SKM-1 (cell line): ENCODE data around the gene PTHLH.

Experiments
- DNase-seq: peaks from one replicate; lab custom pipeline; 2025; ENCODE audit not compliant: unreplicated experiment; lab: John Stamatoyannopoulos, UW

The PTHLH gene

DNA sequence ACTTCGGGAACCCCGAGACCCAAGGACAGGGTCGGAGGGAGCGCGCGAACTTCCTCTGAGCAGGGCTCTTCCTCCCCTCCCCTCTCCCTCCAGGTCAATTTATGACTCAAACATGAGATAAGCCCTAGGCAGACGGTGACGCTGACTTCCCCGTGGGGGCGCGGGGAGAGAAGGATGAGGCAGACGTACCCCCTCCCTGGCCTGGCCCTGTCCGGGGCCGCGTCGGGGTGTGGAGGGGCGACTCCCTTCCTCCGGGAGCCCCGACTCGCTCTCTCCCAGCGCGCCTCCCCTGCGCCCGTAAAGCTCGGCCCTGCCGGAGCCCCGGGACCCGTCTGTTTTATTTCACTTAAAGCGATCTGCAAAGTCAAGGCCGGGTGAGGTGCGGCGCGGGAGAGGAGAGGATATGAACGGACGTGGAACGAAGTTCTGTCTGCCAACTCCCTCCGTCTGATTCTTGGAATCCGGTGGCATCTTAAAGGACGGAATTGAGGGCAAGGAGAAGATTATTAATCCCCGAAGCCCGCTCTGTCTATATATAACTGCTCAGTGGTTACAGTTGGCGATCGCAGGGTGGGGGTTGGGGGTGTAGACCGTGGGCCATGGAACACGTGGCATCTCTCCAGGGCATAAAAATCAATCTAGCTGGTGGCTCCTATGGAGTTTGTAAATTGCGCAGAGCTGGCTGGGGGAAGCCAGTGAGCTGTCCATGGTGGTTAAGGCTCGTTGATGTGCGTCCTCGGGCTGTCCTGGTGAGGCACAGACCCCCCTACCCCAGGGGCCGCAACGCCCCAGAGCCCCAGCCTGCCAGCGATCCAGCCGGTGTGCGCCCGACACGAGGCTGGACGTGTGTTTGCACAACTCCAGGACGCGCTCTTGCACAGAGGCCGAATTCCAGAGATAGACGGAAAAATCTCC lies 2.9 kb upstream of the PTHLH start:
- no peak for DNase-seq

GRCh38 chr12:27974735-27975221 lies 2.2 kb upstream of the PTHLH start:
- DNase-seq, result no peak

DNA sequence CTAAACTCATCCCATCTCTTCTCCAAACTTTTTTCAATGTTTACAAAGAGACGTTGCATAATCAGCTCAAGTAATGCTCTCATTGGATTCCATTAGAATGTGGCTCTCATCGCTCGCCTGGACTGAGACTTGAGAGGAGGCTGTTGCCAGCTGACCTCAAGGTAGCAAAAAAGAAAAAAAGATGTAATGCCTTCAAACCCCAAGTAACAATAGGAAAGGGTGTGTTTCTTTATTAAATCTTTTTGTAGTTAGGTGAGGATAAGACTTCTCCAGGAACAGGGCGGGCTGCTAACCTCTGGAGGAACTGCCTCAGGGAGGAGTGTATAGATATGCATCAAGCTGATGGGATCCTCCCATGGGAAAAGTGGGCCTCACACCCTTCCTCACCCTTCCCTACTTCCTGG lies 956 bp upstream of the PTHLH start:
- no peak for DNase-seq

DNA sequence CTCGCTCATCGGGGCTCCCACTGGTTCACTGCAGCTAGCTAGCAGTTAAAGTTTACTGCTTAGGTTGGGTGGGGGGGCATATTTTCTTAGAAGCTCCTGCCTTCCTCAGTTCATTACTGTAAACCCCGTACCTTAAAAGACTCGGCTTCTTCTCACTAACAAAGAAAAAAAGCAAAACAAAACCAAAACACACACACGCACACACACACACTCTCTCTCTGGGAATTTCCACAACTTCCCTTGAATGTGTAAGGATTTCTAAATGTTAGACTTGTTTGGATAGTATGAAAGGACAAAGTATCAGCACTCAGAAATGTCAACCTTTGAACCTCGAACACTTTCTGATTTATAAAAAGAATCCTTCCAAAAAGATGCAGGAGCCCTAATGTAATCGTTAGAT lies 927 bp downstream of the PTHLH start:
- DNase-seq, result no peak

- DNase-seq, result no peak
Observed at GRCh38 chr12:27971121-27971489, 1.4 kb downstream of the PTHLH start.

DNA sequence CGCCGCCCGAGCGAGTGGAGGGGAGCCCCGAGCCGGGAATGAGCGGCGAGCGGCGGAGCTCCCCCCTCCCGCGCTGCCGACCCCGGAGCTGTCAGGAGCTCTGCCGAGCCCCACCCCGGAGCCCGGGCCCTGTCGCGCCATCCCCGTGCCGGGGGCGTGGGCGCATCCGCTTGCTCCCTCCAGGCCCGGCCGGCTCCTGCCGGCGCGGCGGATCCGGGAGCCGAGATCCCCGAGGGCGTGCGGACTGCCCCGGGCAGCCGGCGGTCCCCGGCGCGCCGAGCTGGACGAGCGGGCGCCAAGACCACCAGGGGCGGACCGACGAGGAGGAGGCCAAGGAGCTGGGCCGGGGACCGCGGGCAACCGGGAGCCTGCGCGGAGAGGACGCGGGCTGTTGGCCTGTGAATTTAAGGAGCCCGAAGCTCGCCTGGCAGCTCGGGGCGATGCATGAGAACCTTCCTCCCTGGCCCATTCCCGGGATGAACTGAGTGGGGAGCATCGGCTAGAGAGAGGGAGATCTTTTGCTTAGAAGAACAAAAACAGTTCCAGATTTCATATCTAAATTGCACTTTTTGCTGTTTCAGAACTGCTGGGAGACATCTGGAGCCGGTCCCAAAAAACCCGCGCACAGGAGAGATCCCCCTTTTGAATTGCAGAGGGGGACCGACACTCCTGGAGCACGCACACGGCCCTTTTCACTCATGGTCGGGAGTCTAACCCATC lies 2.0 kb downstream of the PTHLH start:
- no peak for DNase-seq

DNA sequence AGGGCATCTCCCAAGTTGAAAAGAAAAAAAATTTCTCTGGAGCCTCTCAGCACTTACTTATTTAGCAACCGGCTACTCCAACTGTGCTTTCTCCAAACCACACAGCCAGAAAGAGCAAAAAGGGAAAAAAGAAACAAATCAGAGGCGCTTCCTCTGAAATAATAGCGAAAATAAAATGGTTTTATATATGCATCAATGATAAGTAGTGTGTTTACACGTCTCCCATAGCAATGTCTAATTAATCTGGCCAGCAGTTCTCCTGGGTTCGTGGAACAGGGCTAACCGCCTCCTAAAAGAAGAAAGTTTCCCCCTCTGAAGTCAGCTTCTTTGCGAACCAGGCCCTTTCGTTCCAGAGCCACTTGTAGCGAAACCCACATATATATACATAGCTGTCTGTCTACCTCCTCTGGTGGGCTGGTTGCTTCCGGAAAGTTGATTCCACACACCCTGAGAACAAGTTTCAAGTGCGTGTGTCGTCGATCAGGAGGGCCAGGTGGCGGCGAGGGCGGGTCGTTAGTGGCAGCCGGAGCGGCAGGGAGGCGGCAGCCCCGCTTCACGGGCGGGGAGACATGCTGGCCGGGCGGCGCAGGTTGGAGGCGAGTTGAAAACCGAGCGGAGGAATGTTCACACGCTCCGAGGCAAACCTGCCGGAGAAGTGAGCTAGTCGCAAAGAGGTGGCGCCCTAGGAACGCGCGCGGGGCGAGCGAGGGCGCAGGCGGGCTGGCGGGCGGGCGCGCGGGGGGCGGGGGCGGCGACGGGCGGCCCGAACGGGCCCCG lies 2.7 kb downstream of the PTHLH start:
- no peak for DNase-seq

DNA sequence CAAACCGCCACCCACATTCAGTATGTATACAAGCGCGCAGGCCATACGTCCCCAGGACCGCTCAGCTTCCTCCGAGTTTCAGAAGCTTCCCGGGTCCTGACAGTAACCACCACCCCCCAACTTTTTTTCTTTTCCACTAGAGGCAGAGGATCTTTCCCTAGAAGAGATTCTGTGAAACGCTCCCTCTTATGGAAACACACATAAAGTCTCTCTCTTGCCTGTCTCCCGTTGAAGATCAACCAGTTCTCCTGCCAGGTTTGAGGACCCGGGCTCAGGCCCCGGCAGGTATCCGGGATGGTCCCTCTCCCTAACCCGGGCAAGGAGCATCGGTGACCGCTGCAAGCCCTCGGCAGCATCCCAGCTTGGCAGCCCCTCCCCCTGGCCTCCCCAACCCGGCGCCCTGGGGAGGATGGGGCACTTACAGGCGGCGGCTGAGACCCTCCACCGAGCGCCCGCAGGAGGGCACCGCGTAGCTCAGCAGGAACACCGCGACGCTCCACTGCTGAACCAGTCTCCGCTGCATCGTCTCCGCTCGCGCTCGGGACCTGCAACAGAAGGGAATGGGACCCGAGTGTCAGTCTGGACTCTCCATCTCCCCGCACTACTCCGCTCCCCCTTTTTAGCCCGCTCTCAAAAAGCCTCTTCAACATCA lies 3.4 kb downstream of the PTHLH start:
- no peak for DNase-seq

- no peak for DNase-seq
Observed at GRCh38 chr12:27967551-27968054, 4.9 kb downstream of the PTHLH start.

GRCh38 chr12:27966870-27967269 lies 5.7 kb downstream of the PTHLH start:
- no peak for DNase-seq

GRCh38 chr12:27965966-27966365 lies 6.6 kb downstream of the PTHLH start:
- no peak for DNase-seq

- no peak for DNase-seq
Observed at GRCh38 chr12:27965411-27965810, 7.1 kb downstream of the PTHLH start.

- DNase-seq, result no peak
Observed at GRCh38 chr12:27964123-27964522, 8.4 kb downstream of the PTHLH start.

- no peak for DNase-seq
Observed at GRCh38 chr12:27960821-27961220, 11.7 kb downstream of the PTHLH start.

DNA sequence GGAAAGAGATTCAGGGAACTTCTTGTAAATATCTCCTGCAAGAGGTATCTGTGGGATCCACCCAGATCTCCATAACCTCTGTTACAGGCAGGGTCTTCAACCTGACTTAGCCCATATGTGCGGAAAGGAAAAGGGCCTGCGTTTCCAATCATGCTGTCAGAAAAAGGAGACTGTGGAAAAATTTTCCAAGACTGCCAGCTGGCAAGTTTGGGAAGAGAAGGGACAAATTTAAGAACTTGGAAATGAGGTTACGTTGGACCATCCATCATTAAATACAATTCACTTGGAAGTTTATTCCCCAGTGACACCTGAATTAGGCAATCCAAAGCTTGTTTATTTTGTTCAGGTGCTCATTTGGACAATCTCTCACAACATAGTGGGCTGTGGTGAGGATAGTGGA lies 13.9 kb downstream of the PTHLH start:
- no peak for DNase-seq

GRCh38 chr12:27957366-27957765 lies 15.2 kb downstream of the PTHLH start:
- no peak for DNase-seq

DNA sequence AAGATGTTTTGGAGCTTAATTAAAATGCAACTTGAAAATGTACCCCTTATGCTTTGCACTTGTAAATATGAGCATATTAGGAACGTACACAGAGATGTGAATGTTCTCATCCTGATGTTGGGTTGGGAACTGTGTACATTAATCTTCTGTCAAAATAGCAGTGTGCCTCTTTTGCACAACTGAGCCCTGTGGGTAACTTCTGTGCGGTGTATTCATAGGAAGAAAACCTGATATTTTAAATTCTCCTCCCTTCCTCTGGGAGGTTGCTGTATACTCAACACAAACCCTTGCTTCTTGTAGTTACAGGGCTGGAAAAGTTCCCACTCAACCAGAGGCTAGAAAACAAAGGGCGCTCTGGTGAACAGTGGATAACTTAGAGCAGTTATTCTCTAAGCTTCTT lies 18.7 kb downstream of the PTHLH start:
- no peak for DNase-seq

DNA sequence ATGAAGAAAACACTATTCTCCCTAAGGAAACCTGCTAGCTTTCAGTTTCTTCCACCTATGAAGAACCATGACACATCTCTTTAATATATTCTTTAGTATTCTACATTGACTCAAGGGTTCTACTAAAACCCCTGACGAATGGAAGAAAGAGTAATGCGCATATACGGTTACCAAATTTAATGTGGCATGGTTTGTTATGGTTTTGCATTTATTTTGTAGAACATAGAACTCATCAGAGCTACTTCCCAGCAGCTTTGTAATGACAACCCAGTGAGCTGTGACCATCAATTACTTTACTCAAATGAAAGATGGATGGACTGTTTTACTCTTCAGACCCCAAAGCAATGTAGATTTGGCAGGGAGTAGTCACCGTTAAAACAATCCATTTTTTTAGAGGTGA lies 19.2 kb downstream of the PTHLH start:
- DNase-seq, result no peak

DNA sequence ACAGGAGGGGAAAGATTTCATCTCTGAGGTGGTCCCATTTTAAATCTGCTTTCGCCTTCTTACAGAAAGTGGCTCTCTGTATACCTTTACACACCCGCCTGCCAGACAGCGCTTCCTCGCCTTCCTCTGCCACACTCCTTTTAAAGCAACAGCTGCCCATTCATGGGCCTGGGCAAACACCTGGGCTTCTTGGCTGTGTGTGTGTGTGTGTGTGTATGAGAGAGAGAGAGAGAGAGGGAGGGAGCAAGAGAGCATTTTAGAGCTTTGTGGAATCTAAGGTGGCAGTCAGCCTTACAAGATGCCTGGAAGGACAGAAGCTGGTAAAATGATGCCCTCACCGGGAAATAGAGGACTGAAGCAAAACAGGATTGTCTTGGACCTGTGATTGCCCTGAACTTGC lies 20.0 kb downstream of the PTHLH start:
- no peak for DNase-seq

GRCh38 chr12:27951898-27952297 lies 20.6 kb downstream of the PTHLH start:
- DNase-seq, result no peak

GRCh38 chr12:27946421-27946820 lies 26.1 kb downstream of the PTHLH start:
- DNase-seq, result no peak
